Neural cell (in vitro differentiated cells): ENCODE measurements around the gene C20orf141. TPM values are rescaled to one million over a fixed set of nuclear protein-coding genes. Genes with fewer than 3 reads are reported as not detected.
"Not testable (repeated sequence)": the region's sequence is repeated elsewhere in the genome, so short reads cannot be mapped to it uniquely, and the experiment has no call there.

Source experiments
- H2AFZ ChIP-seq: fragments of 200-600, 300-800 bp; sonication (generic), shearing (Covaris generic); 2 replicates; pipeline ENCODE4 v1.6.0; 2014; ENCODE audit warnings: low read depth, mild to moderate bottlenecking, antibody characterized with exemption, low read length, moderate library complexity
- H3F3A ChIP-seq: fragments of 200-600 bp; shearing (Covaris generic); 2 replicates; pipeline ENCODE4 v1.6.1; 2016; ENCODE audit warnings: mild to moderate bottlenecking, moderate library complexity, mixed read lengths, antibody characterized with exemption, low read length; ENCODE audit not compliant: insufficient read depth, poor library complexity, severe bottlenecking
- H3K27ac ChIP-seq: fragments of 200-600, 300-800 bp; sonication (generic), shearing (Covaris generic); 2 replicates; pipeline ENCODE4 v1.5.1; 2014; ENCODE audit warnings: mild to moderate bottlenecking, low read length, moderate library complexity
- H3K27me3 ChIP-seq: fragments of 300-800, 200-600 bp; sonication (generic), shearing (Covaris generic); 2 replicates; pipeline ENCODE4 v1.6.0; 2014; ENCODE audit warnings: mild to moderate bottlenecking, low read depth, low read length, moderate library complexity; ENCODE audit not compliant: insufficient read depth
- H3K36me3 ChIP-seq: fragments of 300-800, 200-600 bp; sonication (generic), shearing (Covaris generic); 2 replicates; pipeline ENCODE4 v1.5.1; 2014; ENCODE audit warnings: mild to moderate bottlenecking, antibody characterized with exemption, low read length, moderate library complexity; ENCODE audit not compliant: insufficient read depth
- H3K4me2 ChIP-seq: fragments of 300-800, 200-600 bp; sonication (generic), shearing (Covaris generic); 2 replicates; pipeline ENCODE4 v1.6.0; 2014; ENCODE audit warnings: mild to moderate bottlenecking, low read length
- H3K4me3 ChIP-seq: fragments of 300-800, 200-600 bp; sonication (generic), shearing (Covaris generic); 2 replicates; pipeline ENCODE4 v1.5.1; 2014; ENCODE audit warnings: mild to moderate bottlenecking, low read length, moderate library complexity
- H3K79me2 ChIP-seq: fragments of 200-600 bp; shearing (Covaris generic); replicated peaks from 2 replicates; pipeline ENCODE4 v1.6.0; 2014; ENCODE audit warnings: mild to moderate bottlenecking, low read length, moderate library complexity; ENCODE audit not compliant: insufficient read depth
- H3K9ac ChIP-seq: fragments of 300-800, 200-600 bp; sonication (generic), shearing (Covaris generic); 2 replicates; pipeline ENCODE4 v1.6.1; 2016; ENCODE audit warnings: mild to moderate bottlenecking, low read length, mixed read lengths
- H3K9me2 ChIP-seq: fragments of 200-600 bp; shearing (Covaris generic); 2 replicates; pipeline ENCODE4 v1.6.1; 2016; ENCODE audit warnings: mild to moderate bottlenecking, low read length, mixed read lengths; ENCODE audit not compliant: insufficient read depth
- H3K9me3 ChIP-seq: fragments of 200-600, 300-800 bp; sonication (generic), shearing (Covaris generic); 2 replicates; pipeline ENCODE4 v1.6.1; 2016; ENCODE audit warnings: mild to moderate bottlenecking, mixed run types, low read length, moderate library complexity, mixed read lengths
- H4K20me1 ChIP-seq: fragments of 200-600 bp; shearing (Covaris generic); 2 replicates; pipeline ENCODE4 v1.6.1; 2016; ENCODE audit warnings: mild to moderate bottlenecking, mixed run types; ENCODE audit not compliant: insufficient read depth
- EP300 ChIP-seq: fragments of 450-650 bp; conservative IDR thresholded peaks from 2 replicates; pipeline ENCODE4 v1.6.1; 2014; ENCODE audit warnings: antibody characterized with exemption, mild to moderate bottlenecking, moderate library complexity; ENCODE audit not compliant: poor library complexity, severe bottlenecking
- EZH2 ChIP-seq: fragments of 200-600, 300-800 bp; shearing (Covaris generic), sonication (generic); IDR thresholded peaks from 2 replicates; pipeline ENCODE4 v1.6.1; 2014; ENCODE audit warnings: antibody characterized with exemption, low read length, borderline replicate concordance, mild to moderate bottlenecking; ENCODE audit not compliant: insufficient read depth, poor library complexity, severe bottlenecking
- MXI1 ChIP-seq: fragments of 450-650 bp; conservative IDR thresholded peaks from 2 replicates; pipeline ENCODE4 v1.6.1; 2014; ENCODE audit warnings: antibody characterized with exemption, mild to moderate bottlenecking; ENCODE audit not compliant: poor library complexity, severe bottlenecking
- POLR2AphosphoS5 ChIP-seq: IDR thresholded peaks from 2 replicates; pipeline ENCODE4 v1.6.1; 2012
- RAD21 ChIP-seq: fragments of 450-650 bp; conservative IDR thresholded peaks from 2 replicates; pipeline ENCODE4 v1.6.1; 2014; ENCODE audit warnings: antibody characterized with exemption, mild to moderate bottlenecking, moderate library complexity
- REST ChIP-seq: IDR thresholded peaks from 2 replicates; pipeline ENCODE4 v1.6.1; 2012; ENCODE audit warnings: borderline replicate concordance
- SMC3 ChIP-seq: fragments of 450-650 bp; conservative IDR thresholded peaks from 2 replicates; pipeline ENCODE4 v1.6.1; 2014; ENCODE audit warnings: antibody characterized with exemption, mild to moderate bottlenecking, moderate library complexity; ENCODE audit not compliant: poor library complexity
- TAF1 ChIP-seq: IDR thresholded peaks from 2 replicates; pipeline ENCODE4 v1.6.1; 2012; ENCODE audit warnings: low read depth
- polyA plus RNA-seq: library from polyadenylated mRNA; depleted of rRNA; stranded (reverse); fragments of >200 nt; gene quantifications from 2 replicates; pipeline ENCODE4 v1.2.3, GENCODE V29; 2014
- TF ChIP-seq, protein P1 (sequence below): fragments of 450-650 bp; IDR thresholded peaks from 2 replicates; pipeline ENCODE4 v1.5.1; 2014; ENCODE audit warnings: antibody characterized with exemption, mild to moderate bottlenecking, moderate library complexity; ENCODE audit not compliant: poor library complexity, severe bottlenecking

Gene C20orf141
- polyA plus RNA-seq, 1 donor from 2014 or later: not detected

GRCh38 chr20:2831206-2831605 lies 16.4 kb downstream of the C20orf141 start:
- not testable (repeated sequence) for H3K79me2 ChIP-seq, H3K9ac ChIP-seq, H2AFZ ChIP-seq, H3K4me3 ChIP-seq, H3K36me3 ChIP-seq, H3K27ac ChIP-seq, H4K20me1 ChIP-seq, H3K27me3 ChIP-seq, H3F3A ChIP-seq, H3K9me2 ChIP-seq, H3K4me2 ChIP-seq, H3K9me3 ChIP-seq

GRCh38 chr20:2833761-2834160 lies 19.0 kb downstream of the C20orf141 start:
- no peak overlapping the region for H3K9ac ChIP-seq
- no peak overlapping the region for H3K4me3 ChIP-seq
- no peak overlapping the region for H2AFZ ChIP-seq
- H3K9me2 ChIP-seq: no peaks in the 10 kb centered on the region
- H3K4me2 ChIP-seq: no peak overlapping the region
- H3K36me3 ChIP-seq: no peaks in the 10 kb centered on the region
- H3K27me3 ChIP-seq: peaks cover 3% of the 10 kb centered on the region
- H3K79me2 ChIP-seq: no peaks in the 10 kb centered on the region
- H3K27ac ChIP-seq: no peak overlapping the region
- TF ChIP-seq REST (no peak), TAF1 (no peak), RAD21 (no peak), SMC3 (no peak), EZH2 (no peak), POLR2AphosphoS5 (no peak), EP300 (no peak), MXI1 (no peak)
- TF ChIP-seq, protein P1, sequence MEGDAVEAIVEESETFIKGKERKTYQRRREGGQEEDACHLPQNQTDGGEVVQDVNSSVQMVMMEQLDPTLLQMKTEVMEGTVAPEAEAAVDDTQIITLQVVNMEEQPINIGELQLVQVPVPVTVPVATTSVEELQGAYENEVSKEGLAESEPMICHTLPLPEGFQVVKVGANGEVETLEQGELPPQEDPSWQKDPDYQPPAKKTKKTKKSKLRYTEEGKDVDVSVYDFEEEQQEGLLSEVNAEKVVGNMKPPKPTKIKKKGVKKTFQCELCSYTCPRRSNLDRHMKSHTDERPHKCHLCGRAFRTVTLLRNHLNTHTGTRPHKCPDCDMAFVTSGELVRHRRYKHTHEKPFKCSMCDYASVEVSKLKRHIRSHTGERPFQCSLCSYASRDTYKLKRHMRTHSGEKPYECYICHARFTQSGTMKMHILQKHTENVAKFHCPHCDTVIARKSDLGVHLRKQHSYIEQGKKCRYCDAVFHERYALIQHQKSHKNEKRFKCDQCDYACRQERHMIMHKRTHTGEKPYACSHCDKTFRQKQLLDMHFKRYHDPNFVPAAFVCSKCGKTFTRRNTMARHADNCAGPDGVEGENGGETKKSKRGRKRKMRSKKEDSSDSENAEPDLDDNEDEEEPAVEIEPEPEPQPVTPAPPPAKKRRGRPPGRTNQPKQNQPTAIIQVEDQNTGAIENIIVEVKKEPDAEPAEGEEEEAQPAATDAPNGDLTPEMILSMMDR: no peak
- H4K20me1 ChIP-seq: no peaks in the 10 kb centered on the region
- H3K9me3 ChIP-seq: no peaks in the 10 kb centered on the region
- H3F3A ChIP-seq: no peaks in the 10 kb centered on the region

- Histone ChIP-seq H3K79me2 (no peaks in the 10 kb centered on the region), H3K9me2 (no peaks in the 10 kb centered on the region), H3K27me3 (no peaks in the 10 kb centered on the region), H3K9ac (no peak overlapping the region), H4K20me1 (no peaks in the 10 kb centered on the region), H3F3A (no peaks in the 10 kb centered on the region), H3K4me3 (no peak overlapping the region), H2AFZ (no peak overlapping the region), H3K36me3 (no peaks in the 10 kb centered on the region), H3K9me3 (no peaks in the 10 kb centered on the region), H3K4me2 (no peak overlapping the region), H3K27ac (no peak overlapping the region)
- no peak for TF ChIP-seq SMC3
- TF ChIP-seq MXI1: no peak
- TF ChIP-seq RAD21: no peak
- no peak for TF ChIP-seq REST
- no peak for TF ChIP-seq EP300
- TF ChIP-seq TAF1: no peak
- TF ChIP-seq POLR2AphosphoS5: no peak
- no peak for TF ChIP-seq EZH2
- TF ChIP-seq, protein P1: no peak
These were observed 19.8 kb downstream of the C20orf141 start for GRCh38 chr20:2834401-2835110.
